Neural progenitor cell (in vitro differentiated cells): ENCODE results near the gene ABHD5. TPM values are rescaled to one million over a fixed set of nuclear protein-coding genes. Genes with fewer than 3 reads are reported as not detected.
"Not testable (repeated sequence)": the region's sequence is repeated elsewhere in the genome, so short reads cannot be mapped to it uniquely, and the experiment has no call there.

Experiments used
- DNase-seq: peaks from one replicate; pipeline ENCODE4 v3.0.0-alpha.2; 2016; ENCODE audit warnings: low spot score
- H2AFZ ChIP-seq: fragments of 200-600 bp; sonication (generic); replicated peaks from 2 replicates; pipeline ENCODE4 v1.6.1; 2016; ENCODE audit warnings: antibody characterized with exemption
- H3F3A ChIP-seq: fragments of 200-600 bp; sonication (generic); 2 replicates; pipeline ENCODE4 v1.6.1; 2016; ENCODE audit warnings: antibody characterized with exemption, low read depth
- H3K27ac ChIP-seq: fragments of 200-600 bp; sonication (generic); 2 replicates; pipeline ENCODE4 v1.5.1; 2016; ENCODE audit warnings: mild to moderate bottlenecking
- H3K27me3 ChIP-seq: fragments of 200-600 bp; sonication (generic); 2 replicates; pipeline ENCODE4 v1.6.1; 2016; ENCODE audit warnings: mild to moderate bottlenecking, moderate library complexity
- H3K36me3 ChIP-seq: fragments of 200-600 bp; sonication (generic); 2 replicates; pipeline ENCODE4 v1.5.1; 2016
- H3K4me1 ChIP-seq: fragments of 200-600 bp; sonication (generic); 2 replicates; pipeline ENCODE4 v1.6.1; 2016; ENCODE audit warnings: mixed run types
- H3K4me2 ChIP-seq: fragments of 200-600 bp; sonication (generic); 2 replicates; pipeline ENCODE4 v1.6.1; 2016
- H3K4me3 ChIP-seq: fragments of 200-600 bp; sonication (generic); 2 replicates; pipeline ENCODE4 v1.5.1; 2016
- H3K79me2 ChIP-seq: fragments of 200-600 bp; sonication (generic); 2 replicates; pipeline ENCODE4 v1.6.1; 2016; ENCODE audit warnings: low read depth
- H3K9ac ChIP-seq: fragments of 200-600 bp; sonication (generic); 2 replicates; pipeline ENCODE4 v1.6.1; 2016
- H3K9me3 ChIP-seq: fragments of 200-600 bp; sonication (generic); 2 replicates; pipeline ENCODE4 v1.5.1; 2016; ENCODE audit warnings: low read depth
- H4K20me1 ChIP-seq: fragments of 200-600 bp; sonication (generic); 2 replicates; pipeline ENCODE4 v1.6.1; 2016; ENCODE audit warnings: low read depth
- H3K27ac Mint-ChIP-seq: 3 replicates; pipeline ENCODE4 v1.8.0; 2021; ENCODE audit warnings: mixed read lengths
- H3K27me3 Mint-ChIP-seq: 2 replicates; pipeline ENCODE4 v1.8.0; 2022; ENCODE audit warnings: low read depth, mild to moderate bottlenecking, inconsistent platforms, moderate library complexity, mixed read lengths; ENCODE audit not compliant: insufficient read depth
- H3K36me3 Mint-ChIP-seq: 3 replicates; pipeline ENCODE4 v1.8.0; 2021; ENCODE audit warnings: mixed read lengths
- H3K4me1 Mint-ChIP-seq: 3 replicates; pipeline ENCODE4 v1.8.0; 2021; ENCODE audit warnings: mixed read lengths
- H3K4me3 Mint-ChIP-seq: 3 replicates; pipeline ENCODE4 v1.8.0; 2021; ENCODE audit warnings: mild to moderate bottlenecking, moderate library complexity, mixed read lengths
- H3K9me3 Mint-ChIP-seq: 3 replicates; pipeline ENCODE4 v1.8.0; 2020; ENCODE audit warnings: mixed read lengths
- EZH2 ChIP-seq: fragments of 200-600 bp; sonication (generic); IDR thresholded peaks from 2 replicates; pipeline ENCODE4 v1.6.1; 2017; ENCODE audit warnings: antibody characterized with exemption, mild to moderate bottlenecking, moderate library complexity
- EZH2phosphoT487 ChIP-seq: fragments of 200-600 bp; sonication (generic); IDR thresholded peaks from 2 replicates; pipeline ENCODE4 v1.6.1; 2017; ENCODE audit warnings: antibody characterized with exemption
- total RNA-seq: library from RNA; depleted of rRNA; stranded (reverse); fragments of >200 nt; gene quantifications from 2 replicates; pipeline ENCODE4 v1.2.3, GENCODE V29; 2015; ENCODE audit warnings: low replicate concordance
- TF ChIP-seq, protein P1 (sequence below): fragments of 200-600 bp; sonication (generic); IDR thresholded peaks from 2 replicates; pipeline ENCODE4 v1.5.1; 2017; ENCODE audit warnings: antibody characterized with exemption, mild to moderate bottlenecking

Gene ABHD5
- total RNA-seq, 1 donor from 2014 or later, result 9.1 TPM

DNA sequence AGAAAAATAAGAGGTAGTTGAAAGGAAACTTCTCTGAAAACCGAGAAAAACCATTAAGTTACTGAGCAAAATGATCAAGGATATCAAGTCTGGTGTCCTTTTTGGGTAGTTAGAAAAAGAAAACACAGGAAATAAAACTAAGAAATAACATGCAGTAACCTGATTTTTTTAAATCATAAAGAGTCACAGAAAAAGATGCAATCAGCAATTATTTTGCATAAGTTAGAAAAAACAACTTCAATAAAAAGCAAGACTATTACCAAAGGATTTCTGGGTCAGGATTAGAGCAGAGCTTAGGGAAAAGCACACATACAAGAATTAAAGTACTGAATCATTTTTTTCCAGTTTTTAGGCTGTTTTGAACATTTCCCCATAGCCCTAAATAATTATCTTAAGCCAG, 40.4 kb upstream of the ABHD5 start:
- Histone ChIP-seq H3K9me3 (no peaks in the 10 kb centered on the region), H3K36me3 (no peaks in the 10 kb centered on the region), H3K4me3 (no peak overlapping the region), H3K9ac (no peak overlapping the region), H3F3A (no peaks in the 10 kb centered on the region), H4K20me1 (no peaks in the 10 kb centered on the region), H3K27me3 (no peaks in the 10 kb centered on the region), H2AFZ (no peak overlapping the region), H3K27ac (no peak overlapping the region), H3K4me1 (peaks cover 7% of the 10 kb centered on the region), H3K79me2 (no peaks in the 10 kb centered on the region), H3K4me2 (no peak overlapping the region)
- H3K27ac Mint-ChIP-seq, result no peak overlapping the region
- DNase-seq, result no peak
- peaks cover 3% of the 10 kb centered on the region for H3K4me1 Mint-ChIP-seq
- H3K36me3 Mint-ChIP-seq, result peaks cover 2% of the 10 kb centered on the region
- H3K4me3 Mint-ChIP-seq, result no peak overlapping the region
- H3K9me3 Mint-ChIP-seq, result no peaks in the 10 kb centered on the region
- no peak for TF ChIP-seq EZH2
- no peak for TF ChIP-seq EZH2phosphoT487
- TF ChIP-seq, protein P1, sequence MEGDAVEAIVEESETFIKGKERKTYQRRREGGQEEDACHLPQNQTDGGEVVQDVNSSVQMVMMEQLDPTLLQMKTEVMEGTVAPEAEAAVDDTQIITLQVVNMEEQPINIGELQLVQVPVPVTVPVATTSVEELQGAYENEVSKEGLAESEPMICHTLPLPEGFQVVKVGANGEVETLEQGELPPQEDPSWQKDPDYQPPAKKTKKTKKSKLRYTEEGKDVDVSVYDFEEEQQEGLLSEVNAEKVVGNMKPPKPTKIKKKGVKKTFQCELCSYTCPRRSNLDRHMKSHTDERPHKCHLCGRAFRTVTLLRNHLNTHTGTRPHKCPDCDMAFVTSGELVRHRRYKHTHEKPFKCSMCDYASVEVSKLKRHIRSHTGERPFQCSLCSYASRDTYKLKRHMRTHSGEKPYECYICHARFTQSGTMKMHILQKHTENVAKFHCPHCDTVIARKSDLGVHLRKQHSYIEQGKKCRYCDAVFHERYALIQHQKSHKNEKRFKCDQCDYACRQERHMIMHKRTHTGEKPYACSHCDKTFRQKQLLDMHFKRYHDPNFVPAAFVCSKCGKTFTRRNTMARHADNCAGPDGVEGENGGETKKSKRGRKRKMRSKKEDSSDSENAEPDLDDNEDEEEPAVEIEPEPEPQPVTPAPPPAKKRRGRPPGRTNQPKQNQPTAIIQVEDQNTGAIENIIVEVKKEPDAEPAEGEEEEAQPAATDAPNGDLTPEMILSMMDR, result no peak
- no peaks in the 10 kb centered on the region for H3K27me3 Mint-ChIP-seq

DNA sequence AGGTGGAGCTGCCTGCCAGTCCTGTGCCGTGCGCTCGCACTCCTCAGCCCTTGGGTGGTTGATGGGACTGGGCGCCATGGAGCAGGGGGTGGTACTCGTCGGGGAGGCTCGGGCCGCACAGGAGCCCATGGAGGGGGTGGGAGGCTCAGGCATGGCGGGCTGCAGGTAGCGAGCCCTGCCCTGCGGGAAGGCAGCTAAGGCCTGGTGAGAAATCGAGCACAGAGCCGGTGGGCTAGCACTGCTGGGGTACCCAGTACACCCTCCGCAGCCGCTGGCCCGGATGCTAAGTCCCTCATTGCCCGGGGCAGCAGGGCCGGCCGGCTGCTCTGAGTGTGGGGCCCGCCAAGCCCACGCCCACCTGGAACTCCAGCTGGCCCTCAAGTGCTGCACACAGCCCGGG, 34.3 kb upstream of the ABHD5 start:
- not testable (repeated sequence) for H3F3A ChIP-seq, H3K9ac ChIP-seq, H3K9me3 ChIP-seq, H3K4me2 ChIP-seq, H3K4me1 Mint-ChIP-seq, H3K27me3 Mint-ChIP-seq, H2AFZ ChIP-seq, H3K36me3 Mint-ChIP-seq, H3K36me3 ChIP-seq, H3K4me1 ChIP-seq, H3K27ac ChIP-seq, H3K9me3 Mint-ChIP-seq, H3K4me3 Mint-ChIP-seq, H3K79me2 ChIP-seq, H3K27ac Mint-ChIP-seq, H3K27me3 ChIP-seq, H4K20me1 ChIP-seq, H3K4me3 ChIP-seq, DNase-seq

DNA sequence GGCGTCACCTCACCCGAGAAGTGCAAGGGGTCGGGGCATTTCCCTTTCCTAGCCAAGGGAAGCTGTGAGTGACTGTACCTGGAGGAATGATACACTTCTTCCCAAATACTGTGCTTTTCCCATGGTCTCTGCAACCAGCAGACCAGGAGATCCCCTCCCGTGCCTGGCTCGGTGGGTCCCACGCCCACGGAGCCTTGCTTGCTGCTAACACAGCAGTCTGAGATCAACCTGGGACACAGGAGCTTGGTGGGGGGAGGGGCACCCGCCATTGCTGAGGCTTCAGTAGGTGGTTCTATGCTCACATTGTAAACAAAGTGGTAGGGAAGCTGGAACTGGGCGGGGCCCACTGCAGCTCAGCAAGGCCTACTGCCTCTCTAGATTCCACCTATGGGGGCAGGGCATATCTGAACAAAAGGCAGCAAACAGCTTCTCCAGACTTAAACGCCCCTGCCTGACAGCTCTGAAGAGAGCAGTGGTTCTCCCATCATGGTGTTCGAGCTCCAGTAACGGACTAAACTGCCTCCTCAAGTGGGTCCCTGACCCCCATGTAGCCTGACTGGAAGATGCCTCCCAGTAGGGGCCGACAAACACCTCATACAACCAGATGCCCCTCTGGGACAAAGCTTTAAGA, 31.4 kb upstream of the ABHD5 start:
- Histone ChIP-seq H3K4me3 (no peak overlapping the region), H3K36me3 (no peaks in the 10 kb centered on the region), H3K4me1 (no peaks in the 10 kb centered on the region), H3K27me3 (no peaks in the 10 kb centered on the region), H3K9me3 (no peaks in the 10 kb centered on the region), H3F3A (no peaks in the 10 kb centered on the region), H3K79me2 (no peaks in the 10 kb centered on the region), H3K9ac (no peak overlapping the region), H3K27ac (no peak overlapping the region), H2AFZ (no peak overlapping the region), H4K20me1 (no peaks in the 10 kb centered on the region), H3K4me2 (no peak overlapping the region)
- DNase-seq, result no peak
- TF ChIP-seq EZH2 (no peak), EZH2phosphoT487 (no peak)
- no peak overlapping the region for H3K27ac Mint-ChIP-seq
- no peaks in the 10 kb centered on the region for H3K4me1 Mint-ChIP-seq
- peaks cover 15% of the 10 kb centered on the region for H3K9me3 Mint-ChIP-seq
- H3K27me3 Mint-ChIP-seq, result peaks cover 2% of the 10 kb centered on the region
- H3K4me3 Mint-ChIP-seq, result no peak overlapping the region
- H3K36me3 Mint-ChIP-seq, result peaks cover 2% of the 10 kb centered on the region

DNA sequence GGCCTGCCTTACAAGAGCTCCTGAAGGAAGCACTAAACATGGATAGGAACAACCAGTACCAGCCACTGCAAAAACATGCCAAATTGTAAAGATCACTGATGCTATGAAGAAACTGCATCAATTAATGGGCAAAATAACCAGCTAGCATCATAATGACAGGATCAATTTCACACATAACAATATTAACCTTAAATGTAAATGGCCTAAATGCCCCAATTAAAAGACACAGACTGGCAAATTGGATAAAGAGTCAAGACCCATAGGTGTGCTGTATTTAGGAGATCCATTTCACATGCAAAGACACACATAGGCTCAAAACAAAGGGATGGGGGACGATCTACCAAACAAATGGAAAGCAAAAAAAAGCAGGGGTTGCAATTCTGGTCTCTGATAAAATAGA, 29.4 kb upstream of the ABHD5 start:
- not testable (repeated sequence) for H3K9ac ChIP-seq, H4K20me1 ChIP-seq, H3K4me1 ChIP-seq, H3F3A ChIP-seq, H2AFZ ChIP-seq, H3K4me3 ChIP-seq, H3K36me3 ChIP-seq, H3K4me1 Mint-ChIP-seq, H3K27ac Mint-ChIP-seq, H3K9me3 ChIP-seq, H3K27me3 Mint-ChIP-seq, H3K79me2 ChIP-seq, H3K27me3 ChIP-seq, H3K4me3 Mint-ChIP-seq, H3K27ac ChIP-seq, H3K4me2 ChIP-seq, H3K36me3 Mint-ChIP-seq, DNase-seq
- H3K9me3 Mint-ChIP-seq, result peaks cover 20% of the 10 kb centered on the region

DNA sequence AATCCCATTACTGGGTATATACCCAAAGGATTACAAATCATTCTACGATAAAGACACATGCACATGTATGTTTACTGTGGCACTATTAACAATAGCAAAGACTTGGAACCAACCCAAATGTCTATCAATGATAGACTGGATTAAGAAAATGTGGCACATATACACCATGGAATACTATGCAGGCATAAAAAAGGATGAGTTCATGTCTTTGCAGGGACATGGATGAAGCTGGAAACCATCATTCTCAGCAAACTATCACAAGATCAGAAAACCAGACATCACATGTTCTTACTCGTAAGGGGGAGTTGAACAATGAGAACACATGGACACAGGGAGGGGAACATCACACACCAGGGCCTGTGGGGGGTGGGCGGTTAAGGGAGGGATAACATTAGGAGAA, 25.7 kb upstream of the ABHD5 start:
- not testable (repeated sequence) for H3K27ac Mint-ChIP-seq, H4K20me1 ChIP-seq, H3K27me3 ChIP-seq, H3K4me2 ChIP-seq, H3K9ac ChIP-seq, H3K36me3 Mint-ChIP-seq, DNase-seq, H3K79me2 ChIP-seq, H2AFZ ChIP-seq, H3K4me3 Mint-ChIP-seq, H3K4me1 Mint-ChIP-seq, H3K36me3 ChIP-seq, H3K27me3 Mint-ChIP-seq, H3K27ac ChIP-seq, H3K4me1 ChIP-seq, H3F3A ChIP-seq, H3K4me3 ChIP-seq, H3K9me3 ChIP-seq
- peaks cover 20% of the 10 kb centered on the region for H3K9me3 Mint-ChIP-seq
